Lung (tissue), 12 donors: ENCODE measurements around the gene RAPGEF2. TPM values are rescaled to one million over a fixed set of nuclear protein-coding genes. Genes with fewer than 3 reads are reported as not detected.

Experiments
- ATAC-seq: fragments of 200-7000 bp; cut with Tn5 transposase; one replicate; pipeline ENCODE4 v1.9.1; 2020; ENCODE audit warnings: moderate number of reproducible peaks; ENCODE audit not compliant: insufficient read depth, low FRiP score
- DNase-seq, 3 donors: peaks; one replicate each; pipeline ENCODE4 v3.0.0-alpha.2; 2013 to 2017
- H3K27ac ChIP-seq, 2 donors: one replicate each; pipeline ENCODE4 v1.5.1; 2013; ENCODE audit warnings: mild to moderate bottlenecking in 2 of 2, moderate library complexity in 2 of 2, control low read depth in 1 of 2, inconsistent platforms in 1 of 2, low read depth in 1 of 2, low read length in 1 of 2
- H3K27me3 ChIP-seq, 3 donors: one replicate each; pipeline ENCODE4 v1.5.1; 2013; ENCODE audit warnings: low read length in 2 of 3; ENCODE audit not compliant: control insufficient read depth in 3 of 3, insufficient read depth in 3 of 3
- H3K36me3 ChIP-seq, 4 donors: one replicate each; pipeline ENCODE4 v1.5.1; 2013; ENCODE audit warnings: low read length in 4 of 4, mild to moderate bottlenecking in 1 of 4, moderate library complexity in 1 of 4; ENCODE audit not compliant: control insufficient read depth in 4 of 4, insufficient read depth in 4 of 4
- H3K4me1 ChIP-seq, 5 donors: one replicate each; pipeline ENCODE4 v1.5.1; 2013; ENCODE audit warnings: low read length in 5 of 5, mild to moderate bottlenecking in 2 of 5, moderate library complexity in 1 of 5; ENCODE audit not compliant: control insufficient read depth in 5 of 5, insufficient read depth in 5 of 5
- H3K4me3 ChIP-seq: one replicate; pipeline ENCODE4 v1.5.1; 2013; ENCODE audit warnings: mild to moderate bottlenecking, control low read depth, moderate library complexity
- H3K9ac ChIP-seq, 2 donors: one replicate each; pipeline ENCODE4 v1.5.1; 2013; ENCODE audit warnings: low read length in 2 of 2, control low read depth in 1 of 2; ENCODE audit not compliant: insufficient read depth in 1 of 2
- H3K9me3 ChIP-seq, 4 donors: one replicate each; pipeline ENCODE4 v1.5.1; 2013; ENCODE audit warnings: low read length in 3 of 4, mild to moderate bottlenecking in 1 of 4, moderate library complexity in 1 of 4; ENCODE audit not compliant: control insufficient read depth in 4 of 4, insufficient read depth in 3 of 4
- WGBS, 2 donors: extraction: QIAGEN DNeasy Blood & Tissue Kit; methylation state at CpG; one replicate each; pipeline ENCODE4 v1.1.7; 2013; 5-methylcytosine and 5-hydroxymethylcytosine counted together
- polyA plus RNA-seq, 2 donors: library from polyadenylated mRNA; stranded (reverse); fragments of 200-250 nt; gene quantifications; one replicate each; pipeline ENCODE4 v1.2.1, GENCODE V29; 2013
- total RNA-seq, 2 donors: library from RNA; depleted of rRNA in 1 of 2; stranded (reverse); fragments of >200 nt in 1 of 2; gene quantifications; one replicate each; pipeline ENCODE4 v1.2.1, GENCODE V29; 2014 to 2021
- TF ChIP-seq, protein P1 (sequence below): IDR thresholded peaks from 2 replicates; pipeline ENCODE4 v1.5.1; 2012; ENCODE audit warnings: mild to moderate bottlenecking; ENCODE audit errors: control extremely low read depth, extremely low read depth
- donor health status: control.
- donor health status: control.
- donor health status: Bipolar disorder and iron deficiency.
- donor health status: healthy.
- donor health status: DM: yes; HTN: yes; CAD: no.

RAPGEF2 gene
- total and polyA plus RNA-seq, 4 donors, result 8.6 to 88.7 (median 32.2) TPM

DNA sequence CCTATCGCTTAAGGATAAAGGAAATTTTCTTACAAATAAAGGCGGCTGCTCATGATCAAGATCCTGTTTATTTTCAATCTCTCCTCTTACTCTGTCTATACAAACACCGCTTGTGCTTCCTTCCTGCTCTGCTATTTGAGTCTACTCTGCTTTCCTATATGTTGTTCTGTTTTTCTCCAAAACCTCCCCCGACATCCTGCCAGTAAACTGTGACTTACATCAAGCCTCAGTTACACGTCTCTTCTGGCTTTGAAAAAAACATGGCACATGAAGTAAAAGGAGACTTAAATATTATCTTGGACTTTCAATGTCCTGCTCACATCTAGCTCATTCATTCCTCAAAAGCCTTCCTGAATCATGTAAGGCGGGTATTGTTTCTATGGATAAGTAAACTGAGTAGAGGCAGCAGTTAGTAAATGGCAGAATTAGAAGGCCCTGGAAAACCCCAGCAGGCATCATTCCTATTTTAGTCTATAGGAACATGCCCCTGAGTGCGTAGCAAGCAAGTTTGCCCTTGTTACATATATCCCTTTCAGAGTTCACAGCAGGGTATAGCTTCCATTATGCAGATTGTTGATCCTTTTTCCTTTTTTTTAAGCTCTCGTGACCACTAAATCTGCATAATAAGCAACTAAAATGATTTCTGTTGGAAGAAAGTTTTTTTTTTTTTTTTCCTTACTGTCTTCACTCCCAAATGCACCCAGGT is 280.1 kb downstream of the RAPGEF2 start:
- TF ChIP-seq, protein P1, sequence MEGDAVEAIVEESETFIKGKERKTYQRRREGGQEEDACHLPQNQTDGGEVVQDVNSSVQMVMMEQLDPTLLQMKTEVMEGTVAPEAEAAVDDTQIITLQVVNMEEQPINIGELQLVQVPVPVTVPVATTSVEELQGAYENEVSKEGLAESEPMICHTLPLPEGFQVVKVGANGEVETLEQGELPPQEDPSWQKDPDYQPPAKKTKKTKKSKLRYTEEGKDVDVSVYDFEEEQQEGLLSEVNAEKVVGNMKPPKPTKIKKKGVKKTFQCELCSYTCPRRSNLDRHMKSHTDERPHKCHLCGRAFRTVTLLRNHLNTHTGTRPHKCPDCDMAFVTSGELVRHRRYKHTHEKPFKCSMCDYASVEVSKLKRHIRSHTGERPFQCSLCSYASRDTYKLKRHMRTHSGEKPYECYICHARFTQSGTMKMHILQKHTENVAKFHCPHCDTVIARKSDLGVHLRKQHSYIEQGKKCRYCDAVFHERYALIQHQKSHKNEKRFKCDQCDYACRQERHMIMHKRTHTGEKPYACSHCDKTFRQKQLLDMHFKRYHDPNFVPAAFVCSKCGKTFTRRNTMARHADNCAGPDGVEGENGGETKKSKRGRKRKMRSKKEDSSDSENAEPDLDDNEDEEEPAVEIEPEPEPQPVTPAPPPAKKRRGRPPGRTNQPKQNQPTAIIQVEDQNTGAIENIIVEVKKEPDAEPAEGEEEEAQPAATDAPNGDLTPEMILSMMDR, result no peak
- H3K27ac ChIP-seq, result peak overlapping the region in 1 of 2 donors; percentile 16
- peak in 2 of 3 donors; percentile 44 to 65 for DNase-seq
- H3K36me3 ChIP-seq, result no peaks in the 10 kb centered on the region
- H3K4me1 ChIP-seq, result peaks cover 0 to 10% (median 3%) of the 10 kb centered on the region in 5 donors
- H3K27me3 ChIP-seq, result no peaks in the 10 kb centered on the region
- H3K4me3 ChIP-seq, result no peak overlapping the region
- no peak for ATAC-seq
- H3K9me3 ChIP-seq, result peaks cover 0 to 7% (median 0%) of the 10 kb centered on the region in 4 donors
- WGBS, 2 donors, result 49 to 51% methylated on average over 8 of the region's 8 CpGs
- H3K9ac ChIP-seq, result no peak overlapping the region

DNA sequence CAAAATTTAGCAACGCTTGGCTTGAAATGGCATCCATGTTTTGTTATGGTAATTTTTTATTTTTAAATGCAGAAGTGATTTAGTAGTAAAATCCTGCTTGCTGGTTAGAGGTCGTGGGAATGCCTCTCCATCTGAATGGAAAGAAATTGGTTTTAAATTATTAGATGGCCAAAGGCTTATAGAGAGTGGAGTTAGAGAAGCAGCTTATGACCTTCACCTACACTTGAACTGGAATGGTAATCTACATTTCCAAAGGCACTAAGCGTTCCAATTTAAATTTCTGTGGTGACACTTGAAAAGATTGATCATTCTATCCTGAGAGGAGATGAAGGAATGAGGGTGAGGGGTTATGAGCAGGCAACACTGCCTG is 280.7 kb downstream of the RAPGEF2 start:
- Histone ChIP-seq H3K4me3 (no peak overlapping the region), H3K9ac (no peak overlapping the region), H3K36me3 (no peaks in the 10 kb centered on the region), H3K27me3 (no peaks in the 10 kb centered on the region), H3K27ac (no peak overlapping the region), H3K4me1 (peaks cover 0 to 10% (median 3%) of the 10 kb centered on the region in 5 donors), H3K9me3 (peaks cover 0 to 3% (median 0%) of the 10 kb centered on the region in 4 donors)
- 78 to 80% methylated on average over 3 of the region's 3 CpGs for WGBS, 2 donors
- ATAC-seq (no peak), DNase-seq (no peak)
- TF ChIP-seq, protein P1, result no peak

DNA sequence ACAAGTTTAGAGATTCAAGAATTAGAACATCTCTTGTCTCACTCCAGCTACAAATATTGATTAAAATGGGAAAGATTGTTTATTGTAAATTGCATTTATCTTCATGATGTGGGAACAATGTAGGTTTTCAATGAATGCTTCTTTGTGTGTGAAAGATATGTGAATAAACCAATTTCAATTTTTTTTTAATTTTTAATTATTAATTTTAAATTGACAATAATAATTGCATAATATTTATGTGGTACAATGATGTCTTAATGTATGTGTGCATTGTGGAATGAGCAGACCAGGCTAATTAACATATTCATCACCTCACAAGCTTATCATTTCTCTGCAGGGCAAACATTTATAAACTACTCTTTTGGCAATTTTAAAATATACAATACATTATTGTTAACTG is 281.1 kb downstream of the RAPGEF2 start:
- no peak overlapping the region for H3K27ac ChIP-seq
- H3K9ac ChIP-seq, result no peak overlapping the region
- H3K4me1 ChIP-seq, result peaks cover 0 to 10% (median 3%) of the 10 kb centered on the region in 5 donors
- no peak for DNase-seq
- H3K36me3 ChIP-seq, result no peaks in the 10 kb centered on the region
- H3K9me3 ChIP-seq, result peaks cover 0 to 3% (median 0%) of the 10 kb centered on the region in 4 donors
- TF ChIP-seq, protein P1, result no peak
- no peak overlapping the region for H3K4me3 ChIP-seq
- H3K27me3 ChIP-seq, result no peaks in the 10 kb centered on the region
- no peak for ATAC-seq
